GM18520 (cell line): ENCODE data around the gene ATP8A2.

ENCODE experiments used
- ATAC-seq: cut with Tn5 transposase; IDR thresholded peaks from one replicate; pipeline ENCODE4 v1.9.1; 2021; ENCODE audit not compliant: unreplicated experiment

The ATP8A2 gene

GRCh38 chr13:25608181-25608580 is 236.4 kb downstream of the ATP8A2 start:
- ATAC-seq: no peak

GRCh38 chr13:25616674-25617073 is 244.9 kb downstream of the ATP8A2 start:
- ATAC-seq: no peak

- no peak for ATAC-seq
These were observed 248.1 kb downstream of the ATP8A2 start for GRCh38 chr13:25619897-25620296.

DNA sequence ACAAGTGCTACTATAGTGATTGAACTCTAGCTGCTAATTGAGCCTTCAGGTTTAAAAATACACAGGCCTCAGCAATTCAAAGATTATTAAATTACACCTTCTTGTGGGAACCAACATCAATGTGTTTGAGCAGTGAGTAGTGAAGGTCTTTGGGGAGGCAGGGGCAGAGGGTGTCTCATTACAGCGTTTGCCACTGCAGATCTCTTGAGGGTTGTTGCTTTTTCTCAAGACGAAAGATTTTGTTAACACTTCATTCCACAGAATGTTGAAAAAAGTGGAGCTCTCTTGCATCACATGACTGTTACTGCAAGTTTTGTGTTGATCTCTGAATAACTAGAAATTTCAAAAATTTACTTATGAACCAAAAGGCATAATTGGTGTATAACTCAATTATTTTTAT is 253.6 kb downstream of the ATP8A2 start:
- ATAC-seq: no peak

DNA sequence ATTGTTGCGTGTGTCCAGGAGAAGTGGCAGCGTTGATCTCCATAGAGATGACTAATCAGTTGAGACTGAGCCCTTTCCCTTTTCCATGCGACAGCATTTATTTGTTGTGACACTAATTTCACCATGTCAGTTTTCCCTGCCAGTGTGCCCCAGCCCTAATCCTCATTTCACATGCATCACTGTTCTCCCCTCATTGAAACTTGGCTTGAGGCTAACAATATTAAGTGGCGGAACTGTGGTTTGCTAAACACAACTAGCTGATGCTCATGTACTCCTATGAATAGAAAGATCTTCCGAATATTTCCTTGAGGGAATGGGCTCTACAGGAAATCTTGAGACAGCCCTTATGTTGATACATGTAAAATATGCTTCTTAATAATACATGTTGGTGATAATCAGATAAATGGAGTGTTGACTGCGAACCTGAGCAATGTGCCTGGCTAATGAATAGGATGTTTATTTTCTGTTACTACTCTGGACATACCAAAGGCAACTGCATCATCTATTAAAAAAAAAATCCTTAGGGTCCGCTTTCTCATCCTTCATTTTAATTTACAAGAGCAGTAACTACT is 258.6 kb downstream of the ATP8A2 start:
- ATAC-seq: no peak

- ATAC-seq: no peak
These were observed 260.6 kb downstream of the ATP8A2 start for GRCh38 chr13:25632166-25632888.

DNA sequence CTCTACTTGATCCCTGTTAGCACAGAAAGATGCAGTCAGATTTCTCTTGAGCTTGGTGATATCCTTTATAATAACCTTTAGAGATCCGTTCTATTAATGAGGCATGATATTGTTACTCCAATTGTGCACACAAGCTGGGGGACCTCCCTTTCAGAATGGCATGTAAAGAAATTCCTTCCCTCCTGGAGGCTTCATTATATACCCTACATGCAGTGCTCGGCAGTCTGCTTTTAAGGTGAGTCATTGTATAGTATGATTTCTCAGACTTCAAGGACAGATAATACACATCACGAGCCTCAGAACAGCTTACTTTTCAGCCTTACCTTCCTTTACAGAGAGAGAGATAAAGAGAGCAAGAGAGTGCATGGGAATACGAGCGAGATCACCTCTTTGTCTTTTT is 261.3 kb downstream of the ATP8A2 start:
- no peak for ATAC-seq

DNA sequence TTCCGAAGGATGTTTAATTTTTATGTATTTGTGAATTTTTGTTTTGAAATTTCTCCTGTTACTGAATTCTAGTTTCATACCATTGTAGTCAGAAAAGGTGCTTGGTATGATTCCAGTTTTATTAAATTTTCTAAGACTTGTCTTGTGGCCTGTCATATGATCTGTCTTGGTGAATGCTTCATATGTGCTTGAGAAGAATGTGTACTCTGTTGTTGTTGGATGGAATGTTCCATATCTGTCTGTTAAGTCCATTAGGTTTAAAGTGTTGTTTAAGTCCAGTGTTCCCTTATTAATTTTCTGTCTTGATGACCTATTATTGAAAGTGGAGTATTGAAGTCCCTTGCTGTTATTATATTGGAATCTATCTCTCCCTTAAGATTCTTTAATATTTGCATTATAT is 273.9 kb downstream of the ATP8A2 start:
- ATAC-seq: no peak

- ATAC-seq: no peak
These were observed 277.3 kb downstream of the ATP8A2 start for GRCh38 chr13:25649001-25649633.

DNA sequence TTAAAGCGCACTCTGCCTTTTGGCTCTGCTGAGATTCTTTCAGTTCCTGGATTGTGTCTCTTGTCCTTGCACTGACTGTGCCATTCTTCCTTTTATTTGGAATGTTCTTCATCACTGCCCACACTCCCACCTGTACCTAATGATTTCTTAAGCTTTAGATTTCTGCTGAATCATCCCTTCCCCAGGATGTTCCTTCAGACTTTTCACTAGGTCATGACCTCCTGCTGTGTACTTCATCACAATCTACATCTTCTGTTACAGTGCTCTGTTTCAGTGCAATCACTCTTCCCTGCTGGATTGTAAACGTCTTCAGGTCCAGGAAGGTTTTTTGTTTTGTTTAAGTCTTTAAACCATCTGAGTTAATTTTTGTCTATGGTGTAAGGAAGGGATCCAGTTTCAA is 281.0 kb downstream of the ATP8A2 start:
- no peak for ATAC-seq

DNA sequence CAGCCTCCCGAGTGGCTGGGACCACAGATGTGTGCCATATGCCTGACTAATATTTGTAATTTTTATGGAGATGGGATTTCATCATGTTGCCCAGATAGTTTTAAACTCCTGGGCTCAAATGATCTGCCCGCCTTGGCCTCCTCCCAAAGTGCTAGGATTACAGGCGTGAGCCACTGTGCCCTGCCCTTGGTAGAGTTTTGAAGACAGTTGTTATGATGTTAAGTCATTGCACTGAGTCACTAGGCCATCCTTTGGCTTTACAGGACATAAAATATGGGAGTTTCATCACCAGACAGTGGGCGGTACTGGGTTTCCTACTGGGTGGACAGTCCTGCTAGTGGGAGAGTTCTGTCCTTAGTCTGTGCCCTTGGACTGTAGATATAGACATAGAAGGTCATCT is 282.5 kb downstream of the ATP8A2 start:
- ATAC-seq: no peak

DNA sequence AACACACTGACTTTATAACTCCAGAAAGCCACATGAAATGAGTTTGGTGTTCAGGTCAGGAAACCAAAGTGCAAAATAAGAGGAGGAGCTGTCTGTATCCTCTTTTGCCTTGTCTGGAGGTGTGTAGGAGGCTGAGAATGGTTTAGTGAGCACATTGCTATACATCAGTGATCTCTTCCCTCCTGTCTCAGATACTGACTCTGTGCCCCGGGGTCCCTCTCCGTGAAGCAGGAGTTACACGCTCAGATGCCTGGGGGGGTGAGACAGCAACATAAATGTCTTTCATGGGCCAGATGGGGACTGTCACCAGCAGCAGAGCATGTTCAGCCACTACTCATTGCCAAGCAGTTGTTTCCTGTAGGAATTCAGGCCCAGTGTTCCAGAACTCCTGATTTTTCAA is 285.4 kb downstream of the ATP8A2 start:
- no peak for ATAC-seq

- no peak for ATAC-seq
These were observed 287.5 kb downstream of the ATP8A2 start for GRCh38 chr13:25659091-25659795.

DNA sequence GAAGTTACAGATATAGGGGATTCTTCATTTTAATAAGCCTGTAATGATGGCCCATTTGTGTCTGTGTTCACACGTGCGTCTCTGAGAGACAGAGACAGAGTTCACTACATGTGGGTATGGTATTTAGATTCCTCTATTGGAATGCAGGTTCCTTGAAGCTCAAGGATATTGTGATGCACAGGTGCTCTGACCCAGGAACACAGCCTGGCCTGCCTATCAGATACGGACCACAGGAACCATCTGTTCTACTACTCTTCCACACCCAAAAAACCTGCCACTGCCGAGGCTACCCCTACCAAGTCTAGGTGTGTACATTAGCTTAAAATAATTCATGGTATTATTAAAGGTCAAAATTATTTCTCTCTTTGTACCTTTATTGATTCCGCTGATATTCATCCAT is 289.2 kb downstream of the ATP8A2 start:
- no peak for ATAC-seq

GRCh38 chr13:25662516-25662915 is 290.7 kb downstream of the ATP8A2 start:
- ATAC-seq: no peak

- ATAC-seq: no peak
These were observed 296.6 kb downstream of the ATP8A2 start for GRCh38 chr13:25668345-25668744.

DNA sequence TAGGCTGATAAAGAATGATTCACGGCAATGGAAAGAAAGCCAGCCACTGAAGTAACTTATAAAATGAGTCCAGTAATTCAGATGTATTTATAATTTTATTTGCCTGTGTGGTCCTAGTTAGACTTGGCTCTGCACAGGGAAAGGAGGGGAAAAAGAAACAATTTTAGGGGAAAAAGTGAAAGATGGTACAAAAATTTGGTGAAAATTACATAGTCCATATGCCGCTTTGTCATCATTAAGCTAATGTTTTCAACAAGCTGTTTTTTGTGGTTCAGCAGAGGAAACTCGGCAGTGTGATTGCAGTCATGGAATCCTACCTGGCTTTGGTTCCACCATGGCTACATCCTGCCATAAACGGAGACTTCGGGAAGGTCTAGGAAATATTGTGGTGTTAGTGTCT is 301.9 kb downstream of the ATP8A2 start:
- ATAC-seq: no peak

GRCh38 chr13:25674371-25674770 is 302.6 kb downstream of the ATP8A2 start:
- no peak for ATAC-seq

DNA sequence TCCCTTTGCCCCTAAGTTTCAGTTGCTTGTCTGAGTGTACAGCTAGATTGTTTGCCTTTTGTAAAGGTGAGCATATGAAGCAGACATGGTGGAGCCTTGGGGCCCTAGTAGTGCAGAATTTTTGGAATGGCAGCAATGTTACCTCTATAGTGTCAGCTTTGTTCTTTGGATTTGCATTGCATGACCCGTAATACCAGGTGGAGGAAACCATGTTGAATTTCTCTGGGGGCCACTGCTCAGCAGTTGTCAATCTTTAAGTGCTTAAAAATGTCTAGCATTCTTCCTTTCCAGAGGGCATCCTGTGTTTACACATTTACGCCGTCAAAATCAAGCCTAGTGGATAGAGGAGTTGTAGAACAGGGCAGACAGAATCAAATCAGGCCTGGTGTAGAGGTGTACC is 303.3 kb downstream of the ATP8A2 start:
- no peak for ATAC-seq

- ATAC-seq: no peak
These were observed 306.2 kb downstream of the ATP8A2 start for GRCh38 chr13:25677956-25678355.

GRCh38 chr13:25678398-25678797 is 306.6 kb downstream of the ATP8A2 start:
- ATAC-seq: no peak

DNA sequence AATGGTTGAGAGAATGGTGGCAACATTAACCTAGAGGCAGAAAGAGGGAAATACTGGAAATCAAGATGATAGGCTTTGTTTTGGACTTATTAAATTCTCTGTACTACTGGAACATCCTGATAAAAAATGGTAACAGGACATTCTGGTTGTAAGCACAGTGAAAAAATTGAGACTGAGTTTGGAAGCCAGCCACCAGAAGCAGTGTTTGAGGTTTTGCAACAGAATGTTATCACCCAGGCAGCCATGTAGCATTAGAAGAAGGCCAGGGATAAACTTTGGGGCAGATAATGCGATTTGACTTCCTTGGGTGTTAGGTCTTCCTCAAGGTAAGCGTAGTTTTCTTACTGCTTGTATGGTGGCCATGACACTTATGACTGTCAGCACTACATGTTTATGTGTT is 307.4 kb downstream of the ATP8A2 start:
- no peak for ATAC-seq
